Peyer's patch (tissue), 4 donors: ENCODE results near the gene FXR1.

Experiments
- CTCF ChIP-seq, 6 experiments: fragments of 450-650 bp in 4 of 6; fragments of 200-600 bp in 2 of 6; sonication (generic) in 1 of 6; IDR thresholded peaks; one replicate each; pipeline ENCODE4 v1.5.1; 2017 to 2019; ENCODE audit warnings: antibody characterized with exemption in 6 of 6, mild to moderate bottlenecking in 3 of 6, moderate library complexity in 1 of 6
- POLR2A ChIP-seq, 2 donors: fragments of 450-650 bp; IDR thresholded peaks; one replicate each; pipeline ENCODE4 v1.5.1; 2017; ENCODE audit warnings: antibody characterized with exemption in 2 of 2, mild to moderate bottlenecking in 2 of 2, moderate library complexity in 2 of 2

GRCh38 chr3:180911876-180912303, 580 bp upstream of the FXR1 start:
- TF ChIP-seq CTCF (IDR thresholded peaks at IDR 0.05) (no peak), POLR2A (IDR thresholded peaks at IDR 0.05) (no peak)
